Activated CD4-positive, alpha-beta memory T cell treated with anti-CD3 and anti-CD28 coated beads, Interleukin-2, amount 10 ng/mL, durations not matched to agents 7 days and 5 days (primary cell): Measurements from ENCODE around the gene B4GAT1. TPM values are rescaled to one million over a fixed set of nuclear protein-coding genes. Genes with fewer than 3 reads are reported as not detected.
A peak's percentile ranks its signal among the peaks of the same experiment; 100 is the strongest.
"Not testable (repeated sequence)": the region's sequence is repeated elsewhere in the genome, so short reads cannot be mapped to it uniquely, and the experiment has no call there.

Experiments used
- CTCF ChIA-PET: fragments of 350-600 bp; sonication (Branson Sonifier 250); formaldehyde crosslinking; loops from one replicate; lab custom pipeline; 2021; ENCODE audit warnings: antibody characterized with exemption, inconsistent platforms; lab: Charles Lee
- POLR2A ChIA-PET: fragments of 350-600 bp; sonication (Branson Sonifier 250); formaldehyde crosslinking; loops from one replicate; lab custom pipeline; 2021; ENCODE audit warnings: antibody characterized with exemption; lab: Charles Lee
- DNase-seq: peaks from one replicate; pipeline ENCODE4 v3.0.0-alpha.2; 2020
- H3K27ac Mint-ChIP-seq: one replicate; pipeline ENCODE4 v1.8.0; 2021; ENCODE audit warnings: mild to moderate bottlenecking, mixed read lengths
- H3K27me3 Mint-ChIP-seq: one replicate; pipeline ENCODE4 v1.8.0; 2021; ENCODE audit warnings: mixed read lengths
- H3K36me3 Mint-ChIP-seq: one replicate; pipeline ENCODE4 v1.8.0; 2021; ENCODE audit warnings: low read depth, mixed read lengths
- H3K4me1 Mint-ChIP-seq: one replicate; pipeline ENCODE4 v1.8.0; 2021; ENCODE audit warnings: mixed read lengths
- H3K4me3 Mint-ChIP-seq: one replicate; pipeline ENCODE4 v1.8.0; 2021; ENCODE audit warnings: mild to moderate bottlenecking, mixed read lengths
- H3K9me3 Mint-ChIP-seq: one replicate; pipeline ENCODE4 v1.8.0; 2021; ENCODE audit warnings: mixed read lengths
- total RNA-seq, 2 experiments: library from RNA; stranded (reverse); gene quantifications; one replicate each; pipeline ENCODE4 v1.2.3, GENCODE V29; 2021

B4GAT1 gene
- total RNA-seq, 2 experiments from 2014 or later: 8.4 to 8.7 TPM

GRCh38 chr11:66314561-66315497 is 32.6 kb downstream of the B4GAT1 start:
- no peak for DNase-seq
- CTCF ChIA-PET: interaction anchor here (1.1 kb wide), 1 partner anchor 74 kb away, joined by 4 read pairs; no protein-coding TSS in a partner anchor
- peaks cover 39% of the 10 kb centered on the region for H3K4me1 Mint-ChIP-seq
- H3K27ac Mint-ChIP-seq: no peak overlapping the region
- H3K27me3 Mint-ChIP-seq: peaks cover 8% of the 10 kb centered on the region
- H3K9me3 Mint-ChIP-seq: peaks cover 2% of the 10 kb centered on the region
- H3K4me3 Mint-ChIP-seq: no peak overlapping the region
- no peaks in the 10 kb centered on the region for H3K36me3 Mint-ChIP-seq
- POLR2A ChIA-PET: interaction anchor here (1.3 to 3.9 kb wide), 2 partner anchors 12 to 26 kb away, joined by 3 to 30 read pairs; partner anchors contain the start of gene YIF1A

- H3K9me3 Mint-ChIP-seq: peaks cover 2% of the 10 kb centered on the region
- CTCF ChIA-PET: interaction anchor here (3.0 kb wide), 2 partner anchors 12 to 34 kb away, joined by 13 to 44 read pairs; partner anchors contain the start of gene B4GAT1
- H3K4me3 Mint-ChIP-seq: peak overlapping the region; percentile 30
- no peaks in the 10 kb centered on the region for H3K36me3 Mint-ChIP-seq
- H3K27ac Mint-ChIP-seq: peak overlapping the region; percentile 47
- H3K4me1 Mint-ChIP-seq: peaks cover 34% of the 10 kb centered on the region
- POLR2A ChIA-PET: interaction anchor here (3.3 to 3.9 kb wide), 2 partner anchors 12 to 24 kb away, joined by 28 to 30 read pairs; partner anchors contain the start of genes TMEM151A and YIF1A
- DNase-seq: no peak
- H3K27me3 Mint-ChIP-seq: peaks cover 12% of the 10 kb centered on the region
Observed at GRCh38 chr11:66314186-66314501, 33.3 kb downstream of the B4GAT1 start.

- POLR2A ChIA-PET: interaction anchor here (1.4 to 3.9 kb wide), 11 partner anchors 11 to 303 kb away, joined by 4 to 30 read pairs (median 7); partner anchors contain the start of genes BRMS1, DPP3, RBM14 and TMEM151A
- Mint-ChIP-seq H3K4me3 (peak overlapping the region; percentile 85), H3K9me3 (no peaks in the 10 kb centered on the region), H3K36me3 (no peaks in the 10 kb centered on the region), H3K4me1 (peaks cover 29% of the 10 kb centered on the region), H3K27ac (peak overlapping the region; percentile 65), H3K27me3 (peaks cover 7% of the 10 kb centered on the region)
- CTCF ChIA-PET: interaction anchor here (0.9 to 3.3 kb wide), 16 partner anchors 12 to 359 kb away, joined by 3 to 73 read pairs (median 13); partner anchors contain the start of genes B4GAT1, BRMS1, DPP3 and RIN1
- no peak for DNase-seq
Observed at GRCh38 chr11:66313321-66314185, 33.9 kb downstream of the B4GAT1 start.

- DNase-seq: peak; percentile 98
- Mint-ChIP-seq H3K4me1 (peaks cover 21% of the 10 kb centered on the region), H3K36me3 (no peaks in the 10 kb centered on the region), H3K9me3 (no peaks in the 10 kb centered on the region), H3K27me3 (peaks cover 7% of the 10 kb centered on the region), H3K4me3 (peak overlapping the region; percentile 85), H3K27ac (peak overlapping the region; percentile 90)
- CTCF ChIA-PET: interaction anchor here (0.6 to 3.3 kb wide), 28 partner anchors 9 to 365 kb away, joined by 3 to 73 read pairs (median 8); partner anchors contain the start of genes B4GAT1, BRMS1, DPP3 and MRPL11
- POLR2A ChIA-PET: interaction anchor here (1.0 to 3.9 kb wide), 16 partner anchors 12 to 304 kb away, joined by 3 to 30 read pairs (median 6); partner anchors contain the start of genes B4GAT1, BRMS1, DPP3 and RBM14
Observed at GRCh38 chr11:66312549-66313320, 34.7 kb downstream of the B4GAT1 start.

- peak overlapping the region; percentile 85 for H3K4me3 Mint-ChIP-seq
- H3K9me3 Mint-ChIP-seq: no peaks in the 10 kb centered on the region
- H3K27me3 Mint-ChIP-seq: peaks cover 10% of the 10 kb centered on the region
- H3K4me1 Mint-ChIP-seq: peaks cover 16% of the 10 kb centered on the region
- CTCF ChIA-PET: interaction anchor here (0.6 to 3.3 kb wide), 34 partner anchors 10 to 366 kb away, joined by 3 to 73 read pairs (median 5); partner anchors contain the start of genes B4GAT1, BRMS1, DPP3 and MRPL11
- H3K27ac Mint-ChIP-seq: peak overlapping the region; percentile 90
- no peaks in the 10 kb centered on the region for H3K36me3 Mint-ChIP-seq
- POLR2A ChIA-PET: interaction anchor here (0.7 to 3.9 kb wide), 17 partner anchors 12 to 304 kb away, joined by 3 to 30 read pairs (median 6); partner anchors contain the start of genes B4GAT1, BRMS1, DPP3 and RBM14
- peak; percentile 97 for DNase-seq
Observed at GRCh38 chr11:66311965-66312548, 35.4 kb downstream of the B4GAT1 start.

- Mint-ChIP-seq H3K4me3 (peak overlapping the region; percentile 85), H3K27ac (peak overlapping the region; percentile 90), H3K36me3 (no peaks in the 10 kb centered on the region), H3K9me3 (no peaks in the 10 kb centered on the region), H3K27me3 (peaks cover 10% of the 10 kb centered on the region), H3K4me1 (peaks cover 16% of the 10 kb centered on the region)
- CTCF ChIA-PET: interaction anchor here (0.6 to 3.3 kb wide), 27 partner anchors 9 to 366 kb away, joined by 3 to 73 read pairs (median 9); partner anchors contain the start of genes B4GAT1, BRMS1, DPP3 and MRPL11
- POLR2A ChIA-PET: interaction anchor here (0.7 to 3.9 kb wide), 13 partner anchors 13 to 305 kb away, joined by 3 to 30 read pairs (median 7); partner anchors contain the start of genes B4GAT1, BRMS1, DPP3 and RBM14
- DNase-seq: no peak
Observed at GRCh38 chr11:66311470-66311964, 35.9 kb downstream of the B4GAT1 start.

GRCh38 chr11:66310803-66311440 is 36.5 kb downstream of the B4GAT1 start:
- H3K27ac Mint-ChIP-seq, H3K4me3 Mint-ChIP-seq, H3K36me3 Mint-ChIP-seq, DNase-seq, H3K9me3 Mint-ChIP-seq: not testable (repeated sequence)
- H3K4me1 Mint-ChIP-seq: peaks cover 16% of the 10 kb centered on the region
- POLR2A ChIA-PET: interaction anchor here (0.7 to 3.9 kb wide), 11 partner anchors 14 to 306 kb away, joined by 3 to 30 read pairs (median 7); partner anchors contain the start of genes B4GAT1, BRMS1, DPP3 and RBM14
- peaks cover 10% of the 10 kb centered on the region for H3K27me3 Mint-ChIP-seq
- CTCF ChIA-PET: interaction anchor here (0.6 to 3.3 kb wide), 24 partner anchors 9 to 128 kb away, joined by 3 to 73 read pairs (median 10); partner anchors contain the start of genes B4GAT1, BRMS1, MRPL11 and RIN1

GRCh38 chr11:66310324-66310723 is 37.1 kb downstream of the B4GAT1 start:
- peaks cover 9% of the 10 kb centered on the region for H3K27me3 Mint-ChIP-seq
- no peaks in the 10 kb centered on the region for H3K36me3 Mint-ChIP-seq
- H3K4me3 Mint-ChIP-seq: no peak overlapping the region
- H3K4me1 Mint-ChIP-seq: peaks cover 16% of the 10 kb centered on the region
- no peak overlapping the region for H3K27ac Mint-ChIP-seq
- H3K9me3 Mint-ChIP-seq: no peaks in the 10 kb centered on the region
- DNase-seq: no peak
- POLR2A ChIA-PET: no interaction called here
- CTCF ChIA-PET: interaction anchor here (3.1 to 3.3 kb wide), 2 partner anchors 20 to 74 kb away, joined by 52 to 73 read pairs; no protein-coding TSS in a partner anchor

GRCh38 chr11:66309475-66309874 is 38.0 kb downstream of the B4GAT1 start:
- peaks cover 8% of the 10 kb centered on the region for H3K27me3 Mint-ChIP-seq
- no peaks in the 10 kb centered on the region for H3K36me3 Mint-ChIP-seq
- no peak overlapping the region for H3K27ac Mint-ChIP-seq
- no peaks in the 10 kb centered on the region for H3K9me3 Mint-ChIP-seq
- H3K4me1 Mint-ChIP-seq: peaks cover 16% of the 10 kb centered on the region
- no peak overlapping the region for H3K4me3 Mint-ChIP-seq
- CTCF ChIA-PET: no interaction called here
- no peak for DNase-seq
- POLR2A ChIA-PET: no interaction called here

GRCh38 chr11:66302656-66303055 is 44.8 kb downstream of the B4GAT1 start:
- Mint-ChIP-seq H3K27ac (no peak overlapping the region), H3K9me3 (no peaks in the 10 kb centered on the region), H3K4me3 (no peak overlapping the region), H3K27me3 (peaks cover 3% of the 10 kb centered on the region), H3K4me1 (no peaks in the 10 kb centered on the region), H3K36me3 (no peaks in the 10 kb centered on the region)
- no peak for DNase-seq
- POLR2A ChIA-PET: interaction anchor here (1.2 kb wide), 1 partner anchor 14 kb away, joined by 3 read pairs; the partner anchor contains the start of gene YIF1A
- CTCF ChIA-PET: interaction anchor here (0.7 to 1.5 kb wide), 3 partner anchors 9 to 277 kb away, joined by 3 to 6 read pairs (median 3); no protein-coding TSS in a partner anchor
